HG03442 (cell line): ENCODE results near the gene ZNF185.

Experiments used
- ATAC-seq: cut with Tn5 transposase; IDR thresholded peaks from one replicate; pipeline ENCODE4 v1.9.1; 2021; ENCODE audit warnings: mild to moderate bottlenecking, moderate library complexity; ENCODE audit not compliant: unreplicated experiment

Gene ZNF185

GRCh38 chrX:152897222-152898131 is at the start of gene ZNF185:
TSS of gene ZNF185 (plus strand) at chrX:152898067. CDS start at chrX:152914490, 16,423 bp downstream.
- no peak for ATAC-seq

- ATAC-seq = no peak
These were observed 47.4 kb upstream of the ZNF185 start for GRCh38 chrX:152850465-152850864.

GRCh38 chrX:152853986-152854385 is 43.9 kb upstream of the ZNF185 start:
- no peak for ATAC-seq

GRCh38 chrX:152861116-152861515 is 36.8 kb upstream of the ZNF185 start:
- no peak for ATAC-seq

- no peak for ATAC-seq
These were observed 36.0 kb upstream of the ZNF185 start for GRCh38 chrX:152861826-152862225.

GRCh38 chrX:152865232-152865920 is 32.5 kb upstream of the ZNF185 start:
- ATAC-seq = no peak

- no peak for ATAC-seq
These were observed 31.5 kb upstream of the ZNF185 start for GRCh38 chrX:152866386-152866785.

GRCh38 chrX:152869972-152870371 is 27.9 kb upstream of the ZNF185 start:
- no peak for ATAC-seq

GRCh38 chrX:152871260-152871659 is 26.6 kb upstream of the ZNF185 start:
- no peak for ATAC-seq

GRCh38 chrX:152872522-152872921 is 25.3 kb upstream of the ZNF185 start:
- no peak for ATAC-seq

- ATAC-seq = no peak
These were observed 24.5 kb upstream of the ZNF185 start for GRCh38 chrX:152873361-152873760.

GRCh38 chrX:152876931-152877840 is 20.7 kb upstream of the ZNF185 start:
- no peak for ATAC-seq

GRCh38 chrX:152878976-152879755 is 18.7 kb upstream of the ZNF185 start:
- ATAC-seq = no peak

- ATAC-seq = no peak
These were observed 16.6 kb upstream of the ZNF185 start for GRCh38 chrX:152881289-152881688.

GRCh38 chrX:152884171-152884570 is 13.7 kb upstream of the ZNF185 start:
- no peak for ATAC-seq

- no peak for ATAC-seq
These were observed 11.2 kb upstream of the ZNF185 start for GRCh38 chrX:152886716-152887115.

GRCh38 chrX:152892499-152892898 is 5.4 kb upstream of the ZNF185 start:
- ATAC-seq = no peak

GRCh38 chrX:152892999-152893891 is 4.6 kb upstream of the ZNF185 start:
- ATAC-seq = no peak

GRCh38 chrX:152893980-152894610 is 3.8 kb upstream of the ZNF185 start:
- ATAC-seq = no peak
